ENCODE results near the gene BTBD6. TPM values are rescaled to one million over a fixed set of nuclear protein-coding genes. Genes with fewer than 3 reads are reported as not detected.

BTBD6 gene
- total RNA-seq, 1 donor from 2014 or later: 50.6 TPM

DNA sequence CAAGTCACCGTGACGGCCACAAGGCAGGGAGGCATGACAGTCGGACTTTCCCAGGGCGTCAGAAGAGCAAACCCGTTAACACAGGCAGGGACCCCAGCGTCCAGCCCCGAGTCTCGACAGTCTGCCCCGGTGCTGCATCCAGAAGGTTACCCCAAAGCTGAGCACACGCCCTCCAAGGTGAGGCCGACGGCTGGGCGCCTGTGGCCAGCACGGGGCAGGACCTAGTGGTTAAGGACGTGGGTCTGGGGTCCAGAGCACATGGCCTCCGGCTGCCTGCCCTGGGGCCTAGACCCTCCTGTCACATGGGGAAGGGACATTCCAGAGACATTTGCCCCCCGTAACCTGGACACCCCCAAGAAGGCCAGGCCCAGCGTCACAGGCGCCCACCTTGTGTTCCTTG, 29.7 kb upstream of the BTBD6 start:
- Histone ChIP-seq H3K4me1 (ENCODE audit: control insufficient read depth in 3 of 3, insufficient read depth in 3 of 3, low read length in 3 of 3) (peaks cover 4 to 25% (median 9%) of the 10 kb centered on the region in 3 donors), H3K4me3 (ENCODE audit: low read length in 3 of 3) (no peak overlapping the region), H3K27ac (ENCODE audit: low read depth, low read length) (no peak overlapping the region), H3K36me3 (ENCODE audit: control insufficient read depth in 3 of 3, insufficient read depth in 3 of 3, low read length in 3 of 3) (peaks cover 42 to 64% (median 51%) of the 10 kb centered on the region in 3 donors), H3K9me3 (ENCODE audit: control insufficient read depth in 3 of 3, low read length in 3 of 3) (no peaks in the 10 kb centered on the region), H3K9ac (ENCODE audit: low read depth in 1 of 3, low read length in 3 of 3) (no peak overlapping the region), H3K27me3 (ENCODE audit: control insufficient read depth in 3 of 3, insufficient read depth in 3 of 3, low read length in 3 of 3) (no peaks in the 10 kb centered on the region)

DNA sequence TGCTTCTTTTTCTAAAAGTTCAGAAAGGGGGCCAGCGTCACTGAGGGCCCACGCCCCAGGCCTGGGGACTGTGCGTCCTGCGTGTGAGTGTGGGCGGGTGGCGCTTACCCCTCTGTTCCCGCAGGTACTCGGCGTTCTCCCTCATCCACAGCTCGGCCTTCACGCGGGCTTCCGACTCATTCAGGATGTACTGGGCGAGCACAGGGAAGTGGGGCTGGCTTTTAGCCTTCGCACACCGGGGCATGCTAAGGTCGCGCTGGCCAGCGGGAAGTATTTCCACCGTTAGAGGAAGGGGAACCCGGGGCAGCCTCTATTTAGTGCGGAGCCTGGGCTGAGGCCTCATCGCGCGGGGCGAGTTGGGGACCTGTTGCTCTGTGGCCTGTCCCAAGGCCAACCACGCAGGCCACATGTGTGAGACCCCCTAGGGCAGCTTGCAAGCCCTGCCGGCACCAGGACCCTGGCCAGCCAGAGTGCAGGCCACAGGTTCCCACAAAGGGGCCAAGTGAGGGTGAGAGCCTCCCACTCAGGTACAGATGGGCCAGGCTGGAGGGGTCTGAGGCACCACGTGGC, 29.2 kb upstream of the BTBD6 start:
- Histone ChIP-seq H3K4me1 (ENCODE audit: control insufficient read depth in 3 of 3, insufficient read depth in 3 of 3, low read length in 3 of 3) (peaks cover 0 to 20% (median 4%) of the 10 kb centered on the region in 3 donors), H3K9ac (ENCODE audit: low read depth in 1 of 3, low read length in 3 of 3) (no peak overlapping the region), H3K9me3 (ENCODE audit: control insufficient read depth in 3 of 3, low read length in 3 of 3) (no peaks in the 10 kb centered on the region), H3K36me3 (ENCODE audit: control insufficient read depth in 3 of 3, insufficient read depth in 3 of 3, low read length in 3 of 3) (peaks cover 45 to 67% (median 51%) of the 10 kb centered on the region in 3 donors), H3K4me3 (ENCODE audit: low read length in 3 of 3) (no peak overlapping the region), H3K27me3 (ENCODE audit: control insufficient read depth in 3 of 3, insufficient read depth in 3 of 3, low read length in 3 of 3) (no peaks in the 10 kb centered on the region), H3K27ac (ENCODE audit: low read depth, low read length) (no peak overlapping the region)

DNA sequence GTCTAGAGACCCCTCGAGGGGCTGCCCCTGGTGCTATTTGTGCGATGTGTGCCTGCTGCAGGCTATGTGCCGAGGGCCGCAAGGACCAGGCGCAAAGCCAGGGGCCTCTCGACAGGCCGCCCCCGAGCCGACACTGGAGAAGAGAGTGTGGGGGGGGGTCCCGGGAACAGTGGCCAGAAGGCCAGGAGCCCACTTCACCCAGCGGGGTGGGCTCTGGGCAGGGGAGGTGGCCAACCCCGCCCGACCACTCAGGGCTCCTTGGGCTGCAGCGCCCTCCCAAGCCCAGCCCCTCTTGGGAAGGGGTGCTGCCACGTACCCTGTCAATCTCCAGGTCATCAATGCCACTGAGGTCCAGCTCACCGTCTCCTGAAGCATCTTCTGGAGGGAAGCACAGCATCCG, 28.6 kb upstream of the BTBD6 start:
- Histone ChIP-seq H3K4me1 (ENCODE audit: control insufficient read depth in 3 of 3, insufficient read depth in 3 of 3, low read length in 3 of 3) (peaks cover 0 to 14% (median 4%) of the 10 kb centered on the region in 3 donors), H3K36me3 (ENCODE audit: control insufficient read depth in 3 of 3, insufficient read depth in 3 of 3, low read length in 3 of 3) (peaks cover 47 to 68% (median 55%) of the 10 kb centered on the region in 3 donors), H3K27me3 (ENCODE audit: control insufficient read depth in 3 of 3, insufficient read depth in 3 of 3, low read length in 3 of 3) (no peaks in the 10 kb centered on the region), H3K4me3 (ENCODE audit: low read length in 3 of 3) (no peak overlapping the region), H3K9me3 (ENCODE audit: control insufficient read depth in 3 of 3, low read length in 3 of 3) (no peaks in the 10 kb centered on the region), H3K9ac (ENCODE audit: low read depth in 1 of 3, low read length in 3 of 3) (no peak overlapping the region), H3K27ac (ENCODE audit: low read depth, low read length) (no peak overlapping the region)

DNA sequence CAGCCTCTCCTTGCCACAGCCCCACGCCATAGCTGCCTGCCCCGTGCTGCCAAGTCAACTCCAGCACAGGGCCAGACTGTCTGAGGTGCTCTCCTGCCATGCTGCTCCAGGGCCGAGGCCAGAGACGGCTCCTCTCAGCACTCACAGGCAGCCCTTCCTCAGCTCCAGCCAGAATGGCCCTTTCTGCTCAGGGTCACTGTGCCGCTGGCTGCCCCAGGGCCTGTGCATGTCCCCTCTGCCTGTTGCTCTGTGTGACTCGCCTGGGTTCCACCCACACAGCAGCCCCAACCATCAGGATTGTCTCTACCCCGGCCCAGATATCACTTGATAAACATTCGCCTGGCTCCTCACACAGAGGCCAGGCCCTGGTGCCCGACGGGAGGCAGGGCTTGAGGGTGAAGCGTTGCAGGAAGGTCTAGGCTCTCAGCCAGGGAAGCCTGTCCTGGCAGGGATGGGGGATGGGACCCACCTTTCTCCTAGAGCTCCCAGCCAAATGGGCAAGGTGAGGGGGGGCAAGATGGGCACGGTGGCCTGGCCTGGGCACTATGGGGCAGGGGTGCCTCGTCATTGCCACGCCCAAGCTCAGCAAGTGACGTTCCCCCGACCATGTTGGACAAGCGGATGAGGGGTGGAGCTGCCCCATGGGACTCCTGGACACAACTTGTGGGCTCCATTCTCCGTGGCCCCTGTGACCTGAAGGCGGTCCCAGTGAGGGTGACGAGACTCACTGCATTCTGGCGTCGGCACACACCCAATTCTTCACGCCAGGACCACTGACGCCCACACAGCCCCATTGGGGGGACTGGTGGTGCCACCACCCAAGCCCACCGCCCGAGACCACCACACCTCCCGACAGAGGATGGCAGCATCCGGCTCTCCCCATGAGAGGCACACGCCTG, 27.4 kb upstream of the BTBD6 start:
- no peaks in the 10 kb centered on the region for H3K9me3 ChIP-seq (ENCODE audit: control insufficient read depth in 3 of 3, low read length in 3 of 3)
- H3K36me3 ChIP-seq (ENCODE audit: control insufficient read depth in 3 of 3, insufficient read depth in 3 of 3, low read length in 3 of 3): peaks cover 45 to 65% (median 49%) of the 10 kb centered on the region in 3 donors
- no peaks in the 10 kb centered on the region for H3K27me3 ChIP-seq (ENCODE audit: control insufficient read depth in 3 of 3, insufficient read depth in 3 of 3, low read length in 3 of 3)
- no peak overlapping the region for H3K9ac ChIP-seq (ENCODE audit: low read depth in 1 of 3, low read length in 3 of 3)
- no peak overlapping the region for H3K4me3 ChIP-seq (ENCODE audit: low read length in 3 of 3)
- H3K27ac ChIP-seq (ENCODE audit: low read depth, low read length): no peak overlapping the region
- H3K4me1 ChIP-seq (ENCODE audit: control insufficient read depth in 3 of 3, insufficient read depth in 3 of 3, low read length in 3 of 3): peaks cover 0 to 4% (median 4%) of the 10 kb centered on the region in 3 donors

DNA sequence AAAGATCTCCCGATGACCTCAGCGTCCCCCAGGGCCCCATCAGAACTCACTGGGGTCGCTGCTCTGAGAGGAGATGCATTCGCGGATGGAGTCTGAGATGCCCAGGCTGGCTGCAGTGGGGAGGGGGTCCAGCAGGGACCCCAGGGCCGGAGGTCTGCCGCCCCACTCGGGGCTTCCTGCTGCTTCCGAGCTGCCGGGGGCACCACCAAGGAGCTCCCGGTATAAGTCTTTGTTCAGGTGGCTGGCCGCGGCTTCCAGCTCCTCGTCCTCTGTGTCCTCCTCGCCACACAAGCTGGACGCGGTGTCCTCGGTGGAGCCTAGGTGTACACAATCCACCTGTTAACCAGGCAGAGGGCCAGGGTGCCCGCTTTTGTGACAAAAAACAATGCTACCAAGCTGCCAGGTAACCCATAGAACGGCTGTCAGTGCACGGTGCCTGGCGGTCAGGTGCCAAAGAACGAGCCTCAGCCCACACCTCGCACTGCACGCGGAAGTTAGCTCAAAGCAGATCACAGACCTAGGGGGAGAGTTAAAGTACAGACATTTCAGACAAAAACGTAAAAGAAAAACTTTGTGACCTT, 26.6 kb upstream of the BTBD6 start:
- peaks cover 47 to 71% (median 55%) of the 10 kb centered on the region in 3 donors for H3K36me3 ChIP-seq (ENCODE audit: control insufficient read depth in 3 of 3, insufficient read depth in 3 of 3, low read length in 3 of 3)
- no peaks in the 10 kb centered on the region for H3K4me1 ChIP-seq (ENCODE audit: control insufficient read depth in 3 of 3, insufficient read depth in 3 of 3, low read length in 3 of 3)
- no peak overlapping the region for H3K9ac ChIP-seq (ENCODE audit: low read depth in 1 of 3, low read length in 3 of 3)
- no peak overlapping the region for H3K4me3 ChIP-seq (ENCODE audit: low read length in 3 of 3)
- H3K27me3 ChIP-seq (ENCODE audit: control insufficient read depth in 3 of 3, insufficient read depth in 3 of 3, low read length in 3 of 3): no peaks in the 10 kb centered on the region
- no peak overlapping the region for H3K27ac ChIP-seq (ENCODE audit: low read depth, low read length)
- H3K9me3 ChIP-seq (ENCODE audit: control insufficient read depth in 3 of 3, low read length in 3 of 3): no peaks in the 10 kb centered on the region

DNA sequence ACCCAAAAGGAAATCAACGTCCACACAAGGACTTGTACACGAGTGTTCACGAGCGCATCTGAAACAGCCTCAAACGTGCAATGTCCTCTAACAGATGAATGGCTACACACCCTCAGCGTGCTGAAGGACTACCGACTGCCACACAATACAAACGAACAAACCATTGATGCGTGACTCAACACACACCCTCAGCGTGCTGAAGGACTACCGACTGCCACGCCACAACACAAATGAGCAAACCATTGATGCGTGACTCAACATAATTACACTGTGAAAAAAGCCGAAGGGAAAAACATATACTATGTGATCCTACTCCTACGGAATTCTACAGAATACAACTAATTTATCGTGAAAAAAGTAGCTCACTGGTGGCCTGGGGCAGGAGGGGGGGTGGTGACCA, 25.1 kb upstream of the BTBD6 start:
- Histone ChIP-seq H3K36me3 (ENCODE audit: control insufficient read depth in 3 of 3, insufficient read depth in 3 of 3, low read length in 3 of 3) (peaks cover 33 to 58% (median 40%) of the 10 kb centered on the region in 3 donors), H3K4me1 (ENCODE audit: control insufficient read depth in 3 of 3, insufficient read depth in 3 of 3, low read length in 3 of 3) (no peaks in the 10 kb centered on the region), H3K4me3 (ENCODE audit: low read length in 3 of 3) (no peak overlapping the region), H3K27me3 (ENCODE audit: control insufficient read depth in 3 of 3, insufficient read depth in 3 of 3, low read length in 3 of 3) (no peaks in the 10 kb centered on the region), H3K9ac (ENCODE audit: low read depth in 1 of 3, low read length in 3 of 3) (no peak overlapping the region), H3K9me3 (ENCODE audit: control insufficient read depth in 3 of 3, low read length in 3 of 3) (no peaks in the 10 kb centered on the region), H3K27ac (ENCODE audit: low read depth, low read length) (no peak overlapping the region)

DNA sequence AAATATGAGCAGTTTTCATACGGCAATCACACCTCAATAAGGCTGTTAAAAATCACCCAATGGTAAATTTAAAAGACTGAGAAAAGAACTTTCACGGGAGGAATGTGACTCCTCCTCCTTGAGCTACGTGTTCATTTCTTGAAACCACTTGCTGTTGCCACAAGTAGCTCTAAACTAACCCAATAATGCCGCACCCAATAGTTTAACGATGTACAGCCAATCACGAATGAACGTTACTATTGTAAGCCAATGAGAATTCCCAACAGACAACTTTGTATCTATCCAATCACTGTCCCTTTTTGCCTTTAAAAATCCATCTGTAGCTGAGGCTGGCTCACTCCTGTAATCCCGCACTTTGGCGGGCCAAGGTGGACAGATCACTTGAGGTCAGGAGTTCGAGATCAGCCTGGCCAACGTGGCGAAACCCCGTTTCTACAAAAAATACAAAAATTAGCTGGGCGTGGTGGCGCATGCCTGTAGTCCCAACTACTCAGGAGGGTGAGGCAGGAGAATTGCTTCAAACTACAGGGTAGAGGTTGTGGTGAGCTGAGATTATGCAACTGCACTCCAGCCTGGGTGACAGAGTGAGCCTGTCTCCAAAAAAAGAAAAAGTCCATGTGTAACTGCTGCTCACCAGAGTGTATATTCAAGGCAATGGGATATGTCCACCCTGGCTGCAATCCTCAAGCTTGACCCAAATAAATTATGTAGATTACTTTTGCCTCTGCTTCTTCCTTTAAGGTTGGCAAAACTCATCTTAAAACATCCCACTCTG, 24.4 kb upstream of the BTBD6 start:
- H3K27ac ChIP-seq (ENCODE audit: low read depth, low read length): no peak overlapping the region
- no peaks in the 10 kb centered on the region for H3K9me3 ChIP-seq (ENCODE audit: control insufficient read depth in 3 of 3, low read length in 3 of 3)
- peaks cover 27 to 51% (median 35%) of the 10 kb centered on the region in 3 donors for H3K36me3 ChIP-seq (ENCODE audit: control insufficient read depth in 3 of 3, insufficient read depth in 3 of 3, low read length in 3 of 3)
- no peaks in the 10 kb centered on the region for H3K4me1 ChIP-seq (ENCODE audit: control insufficient read depth in 3 of 3, insufficient read depth in 3 of 3, low read length in 3 of 3)
- H3K4me3 ChIP-seq (ENCODE audit: low read length in 3 of 3): no peak overlapping the region
- H3K9ac ChIP-seq (ENCODE audit: low read depth in 1 of 3, low read length in 3 of 3): no peak overlapping the region
- H3K27me3 ChIP-seq (ENCODE audit: control insufficient read depth in 3 of 3, insufficient read depth in 3 of 3, low read length in 3 of 3): no peaks in the 10 kb centered on the region

DNA sequence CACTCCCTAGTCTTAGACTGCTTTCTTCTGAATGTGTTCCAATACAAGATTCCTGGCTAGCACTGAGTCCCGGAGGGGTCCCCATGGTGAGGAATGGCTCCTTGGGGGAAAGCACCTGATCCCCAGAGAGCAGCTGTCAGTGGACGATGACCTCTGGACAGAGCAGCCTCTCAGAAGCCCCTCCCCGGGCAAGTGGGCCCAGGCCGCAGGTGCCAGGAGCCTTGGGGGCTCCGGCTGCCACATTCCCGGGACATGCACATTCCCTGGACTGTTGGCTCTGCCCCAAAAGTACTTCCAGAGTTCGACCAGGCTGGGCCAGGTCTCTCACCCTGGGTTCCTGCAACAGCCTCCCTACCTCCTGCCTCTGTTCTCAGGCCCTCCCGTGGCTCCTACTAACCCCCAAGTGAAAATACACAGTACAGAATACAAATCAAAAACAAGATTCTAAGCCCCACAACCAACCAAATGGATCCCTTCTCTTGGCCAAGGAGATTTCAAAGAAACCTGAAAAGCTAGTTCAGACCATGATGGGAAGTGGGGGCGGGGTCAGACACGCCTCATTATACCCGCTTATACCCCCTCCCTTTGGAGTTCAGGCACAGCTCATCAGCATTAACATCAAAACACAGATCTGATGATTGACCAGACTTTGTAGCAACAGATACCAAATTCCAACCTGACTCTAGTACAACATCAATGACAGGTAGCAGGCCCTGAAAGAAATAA, 23.3 kb upstream of the BTBD6 start:
- Histone ChIP-seq H3K27me3 (ENCODE audit: control insufficient read depth in 3 of 3, insufficient read depth in 3 of 3, low read length in 3 of 3) (no peaks in the 10 kb centered on the region), H3K9me3 (ENCODE audit: control insufficient read depth in 3 of 3, low read length in 3 of 3) (no peaks in the 10 kb centered on the region), H3K4me1 (ENCODE audit: control insufficient read depth in 3 of 3, insufficient read depth in 3 of 3, low read length in 3 of 3) (no peaks in the 10 kb centered on the region), H3K9ac (ENCODE audit: low read depth in 1 of 3, low read length in 3 of 3) (peak overlapping the region in 1 of 3 donors; percentile 16), H3K36me3 (ENCODE audit: control insufficient read depth in 3 of 3, insufficient read depth in 3 of 3, low read length in 3 of 3) (peaks cover 25 to 41% (median 25%) of the 10 kb centered on the region in 3 donors), H3K27ac (ENCODE audit: low read depth, low read length) (no peak overlapping the region), H3K4me3 (ENCODE audit: low read length in 3 of 3) (no peak overlapping the region)

DNA sequence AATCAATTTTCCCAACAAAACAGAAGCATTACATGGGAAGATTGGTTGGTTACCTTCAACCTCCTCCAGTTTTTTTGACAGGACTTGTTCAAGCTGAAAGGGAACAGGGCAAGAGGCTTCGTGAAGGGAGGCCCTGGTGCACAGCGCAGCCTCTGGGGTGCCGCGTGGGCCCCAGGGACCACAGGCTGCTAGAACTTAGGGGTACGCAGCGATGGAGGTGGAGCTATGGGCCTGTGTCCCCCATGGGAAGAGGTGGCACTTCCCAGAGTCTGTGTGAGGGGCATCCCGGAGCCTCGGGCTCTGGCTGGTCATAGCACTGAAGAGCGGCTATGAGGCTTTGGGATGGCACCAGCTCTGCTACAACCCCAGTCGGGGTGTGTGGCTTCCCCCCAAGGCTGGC, 22.1 kb upstream of the BTBD6 start:
- Histone ChIP-seq H3K4me3 (ENCODE audit: low read length in 3 of 3) (no peak overlapping the region), H3K9ac (ENCODE audit: low read depth in 1 of 3, low read length in 3 of 3) (no peak overlapping the region), H3K27me3 (ENCODE audit: control insufficient read depth in 3 of 3, insufficient read depth in 3 of 3, low read length in 3 of 3) (no peaks in the 10 kb centered on the region), H3K9me3 (ENCODE audit: control insufficient read depth in 3 of 3, low read length in 3 of 3) (no peaks in the 10 kb centered on the region), H3K27ac (ENCODE audit: low read depth, low read length) (no peak overlapping the region), H3K36me3 (ENCODE audit: control insufficient read depth in 3 of 3, insufficient read depth in 3 of 3, low read length in 3 of 3) (peaks cover 18 to 30% (median 18%) of the 10 kb centered on the region in 3 donors), H3K4me1 (ENCODE audit: control insufficient read depth in 3 of 3, insufficient read depth in 3 of 3, low read length in 3 of 3) (no peaks in the 10 kb centered on the region)
